HG02588 (cell line): ENCODE results near the gene LDLRAD3.

ENCODE experiments used
- ATAC-seq: cut with Tn5 transposase; IDR thresholded peaks from one replicate; pipeline ENCODE4 v1.9.1; 2021; ENCODE audit warnings: mild to moderate bottlenecking, moderate library complexity; ENCODE audit not compliant: unreplicated experiment

LDLRAD3 gene

GRCh38 chr11:36098087-36098486 is 154.2 kb downstream of the LDLRAD3 start:
- ATAC-seq, result no peak

GRCh38 chr11:36098853-36099375 is 155.1 kb downstream of the LDLRAD3 start:
- no peak for ATAC-seq

- ATAC-seq, result no peak
Observed at GRCh38 chr11:36101466-36101865, 157.6 kb downstream of the LDLRAD3 start.

- no peak for ATAC-seq
Observed at GRCh38 chr11:36102868-36103267, 159.0 kb downstream of the LDLRAD3 start.

GRCh38 chr11:36103933-36104530 is 160.2 kb downstream of the LDLRAD3 start:
- no peak for ATAC-seq

GRCh38 chr11:36104660-36104992 is 160.8 kb downstream of the LDLRAD3 start:
- no peak for ATAC-seq

GRCh38 chr11:36105743-36106581 is 162.1 kb downstream of the LDLRAD3 start:
- no peak for ATAC-seq

- ATAC-seq, result no peak
Observed at GRCh38 chr11:36107547-36107946, 163.7 kb downstream of the LDLRAD3 start.

- no peak for ATAC-seq
Observed at GRCh38 chr11:36108881-36109589, 165.2 kb downstream of the LDLRAD3 start.

- no peak for ATAC-seq
Observed at GRCh38 chr11:36109590-36109849, 165.7 kb downstream of the LDLRAD3 start.

GRCh38 chr11:36109850-36110606 is 166.2 kb downstream of the LDLRAD3 start:
- ATAC-seq, result no peak

- no peak for ATAC-seq
Observed at GRCh38 chr11:36110668-36111410, 167.0 kb downstream of the LDLRAD3 start.

- no peak for ATAC-seq
Observed at GRCh38 chr11:36114095-36114494, 170.2 kb downstream of the LDLRAD3 start.

GRCh38 chr11:36115378-36115801 is 171.5 kb downstream of the LDLRAD3 start:
- no peak for ATAC-seq

GRCh38 chr11:36116161-36116560 is 172.3 kb downstream of the LDLRAD3 start:
- ATAC-seq, result no peak

GRCh38 chr11:36118084-36118483 is 174.2 kb downstream of the LDLRAD3 start:
- ATAC-seq, result no peak

- no peak for ATAC-seq
Observed at GRCh38 chr11:36119300-36119699, 175.4 kb downstream of the LDLRAD3 start.

GRCh38 chr11:36121054-36121453 is 177.2 kb downstream of the LDLRAD3 start:
- ATAC-seq, result no peak

- ATAC-seq, result no peak
Observed at GRCh38 chr11:36122671-36123070, 178.8 kb downstream of the LDLRAD3 start.

- ATAC-seq, result no peak
Observed at GRCh38 chr11:36123336-36124101, 179.7 kb downstream of the LDLRAD3 start.
